GM18517 (cell line): ENCODE measurements around the gene CHMP4B.
"Not testable (repeated sequence)": the region's sequence is repeated elsewhere in the genome, so short reads cannot be mapped to it uniquely, and the experiment has no call there.

Source experiments
- ATAC-seq: cut with Tn5 transposase; IDR thresholded peaks from one replicate; pipeline ENCODE4 v1.9.1; 2021; ENCODE audit warnings: mild to moderate bottlenecking, moderate library complexity; ENCODE audit not compliant: unreplicated experiment

The CHMP4B gene

DNA sequence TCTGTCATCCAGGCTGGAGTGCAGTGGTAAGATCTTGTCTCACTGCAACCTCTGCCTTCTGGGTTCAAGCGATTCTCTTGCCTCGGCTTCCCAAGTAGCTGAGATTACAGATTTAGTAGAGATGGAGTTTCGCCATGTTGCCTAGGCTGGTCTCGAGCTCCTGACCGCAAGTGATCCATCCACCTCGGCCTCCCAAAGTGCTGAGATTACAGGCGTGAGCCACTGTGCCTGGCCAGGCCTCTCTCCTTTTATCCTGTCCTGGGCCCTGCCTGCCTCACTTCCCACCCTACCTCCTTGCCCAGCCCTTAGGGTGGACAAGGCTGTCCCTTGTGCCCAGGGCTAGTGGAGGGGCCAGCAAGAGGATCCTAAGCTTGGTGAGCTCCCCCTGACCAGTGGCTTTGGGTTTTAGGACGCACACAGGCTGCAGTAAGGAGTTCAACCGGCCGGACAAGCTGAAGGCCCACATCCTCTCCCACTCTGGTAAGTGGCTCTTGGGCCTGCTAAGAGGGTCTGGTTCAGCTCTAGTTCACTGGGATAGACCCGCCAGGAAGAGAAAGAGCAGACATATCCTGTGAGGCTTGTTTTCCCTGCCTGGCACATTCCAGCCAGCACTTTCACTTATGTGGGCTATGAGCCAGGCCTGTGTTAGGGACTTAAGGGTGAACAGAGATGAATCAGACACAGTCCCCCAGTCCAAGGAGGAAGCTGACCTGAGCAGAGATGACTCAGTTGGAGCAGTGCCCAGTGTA lies 21.9 kb upstream of the CHMP4B start:
- no peak for ATAC-seq

DNA sequence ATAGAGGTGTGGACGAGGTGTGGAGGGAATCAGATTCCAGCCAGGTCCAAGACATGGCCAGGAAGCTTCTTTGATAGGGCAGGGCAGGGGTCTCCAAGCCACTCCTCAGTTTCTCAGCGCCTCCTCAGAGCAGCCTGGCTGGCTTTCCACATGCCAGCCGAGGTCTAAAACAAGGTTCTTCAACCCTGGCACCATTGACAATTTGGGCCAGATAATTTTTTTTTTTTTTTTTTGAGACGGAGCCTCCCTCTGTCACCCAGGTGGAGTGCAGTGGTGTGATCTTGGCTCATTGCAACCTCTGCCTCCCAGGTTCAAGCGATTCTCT lies 21.3 kb upstream of the CHMP4B start:
- no peak for ATAC-seq

DNA sequence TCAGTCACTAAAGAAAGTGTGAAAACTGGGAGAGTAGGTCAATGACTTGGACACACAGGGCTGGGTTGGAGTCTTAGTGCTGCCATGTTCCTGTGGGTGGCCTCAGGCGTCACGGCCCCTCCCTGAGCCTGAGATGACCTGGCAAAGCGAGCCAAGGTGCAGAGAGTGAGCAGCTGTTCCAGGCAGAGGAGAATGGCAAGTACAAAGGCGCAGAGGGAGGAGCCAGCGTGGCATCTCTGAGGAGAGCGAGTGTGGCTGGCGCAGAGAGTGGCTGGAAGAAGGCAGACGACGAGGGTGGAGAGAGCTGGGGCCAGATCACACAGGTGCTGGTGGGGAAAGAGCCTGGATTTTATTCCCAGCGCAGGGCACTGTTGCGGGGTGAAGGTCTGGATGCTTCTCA lies 20.6 kb upstream of the CHMP4B start:
- ATAC-seq: no peak

DNA sequence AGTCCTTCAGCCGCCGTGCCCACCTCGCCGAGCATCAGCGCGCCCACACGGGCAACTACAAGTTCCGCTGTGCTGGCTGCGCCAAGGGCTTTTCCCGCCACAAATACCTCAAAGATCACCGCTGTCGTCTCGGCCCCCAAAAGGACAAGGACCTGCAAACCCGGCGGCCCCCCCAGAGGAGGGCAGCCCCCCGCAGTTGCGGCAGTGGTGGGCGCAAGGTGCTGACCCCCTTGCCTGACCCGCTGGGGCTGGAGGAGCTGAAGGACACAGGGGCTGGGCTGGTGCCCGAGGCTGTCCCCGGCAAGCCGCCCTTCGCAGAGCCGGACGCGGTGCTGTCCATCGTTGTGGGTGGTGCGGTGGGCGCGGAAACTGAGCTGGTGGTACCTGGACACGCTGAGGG lies 20.1 kb upstream of the CHMP4B start:
- ATAC-seq: no peak

DNA sequence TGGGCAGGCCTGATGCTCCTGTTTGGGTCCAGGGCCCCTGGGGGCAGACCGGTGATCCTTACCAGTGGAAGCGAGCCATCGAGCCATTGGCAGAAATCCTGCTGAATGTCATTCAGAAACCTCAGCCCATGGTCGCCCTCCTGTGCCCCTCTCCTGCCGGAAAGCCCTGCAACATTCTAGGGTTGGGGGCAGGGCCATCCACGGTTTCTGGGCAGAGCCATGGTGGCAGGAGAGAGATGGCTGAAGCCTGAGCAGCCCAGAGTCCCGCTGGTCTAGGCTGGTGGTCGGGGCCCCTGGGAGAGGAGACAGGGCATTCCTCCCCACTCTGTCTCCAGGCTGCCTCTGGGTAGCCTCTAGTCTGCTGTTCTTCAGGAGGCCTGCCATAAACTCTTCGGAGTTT lies 19.6 kb upstream of the CHMP4B start:
- ATAC-seq: no peak

DNA sequence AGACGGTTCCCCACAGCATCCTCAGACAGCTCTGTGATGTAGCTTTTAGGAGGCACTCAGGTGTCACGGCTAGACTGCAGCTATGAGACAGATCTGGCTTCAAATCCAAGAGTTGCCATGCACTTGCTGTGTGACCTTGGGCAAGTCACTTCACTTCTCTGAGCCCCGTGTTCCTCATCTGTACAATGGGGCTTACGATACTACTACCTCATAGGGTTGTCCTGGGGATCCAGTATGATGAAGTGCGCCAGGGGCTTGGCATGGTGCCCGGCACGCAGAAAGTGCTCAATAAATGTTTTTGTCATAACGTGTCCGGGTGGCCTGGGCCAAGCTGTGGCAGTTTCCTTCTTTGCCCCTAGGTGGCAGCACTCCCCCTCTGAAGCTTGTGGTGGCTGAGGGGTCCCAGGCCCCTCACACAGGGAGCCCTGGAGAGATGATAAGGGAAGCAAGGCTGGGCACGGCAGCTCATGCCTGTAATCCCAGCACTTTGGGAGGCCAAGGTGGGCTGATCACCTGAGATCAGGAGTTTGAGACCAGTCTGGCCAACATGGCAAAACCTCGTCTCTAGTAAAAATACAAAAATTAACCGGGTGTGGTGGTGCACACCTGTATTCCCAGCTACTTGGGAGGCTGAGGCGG lies 19.1 kb upstream of the CHMP4B start:
- ATAC-seq: no peak

DNA sequence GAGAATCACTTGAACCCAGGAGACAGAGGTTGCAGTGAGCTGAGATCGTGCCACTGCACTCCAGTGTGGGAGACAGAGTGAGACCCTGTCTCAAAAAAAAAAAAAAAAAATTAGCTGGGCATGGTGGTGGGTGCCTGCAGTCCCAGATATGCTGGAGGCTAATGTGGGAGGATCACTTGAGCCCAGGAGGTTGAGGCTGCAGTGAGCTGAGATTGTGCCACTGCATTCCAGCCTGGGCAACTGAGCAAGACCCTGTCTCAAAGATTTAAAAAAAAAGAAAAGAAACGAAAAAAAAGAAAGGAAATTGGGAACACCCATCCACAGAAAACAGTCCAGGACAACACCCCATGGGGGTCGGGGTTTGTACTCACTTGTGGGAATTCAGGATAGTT lies 18.6 kb upstream of the CHMP4B start:
- ATAC-seq: not testable (repeated sequence)

DNA sequence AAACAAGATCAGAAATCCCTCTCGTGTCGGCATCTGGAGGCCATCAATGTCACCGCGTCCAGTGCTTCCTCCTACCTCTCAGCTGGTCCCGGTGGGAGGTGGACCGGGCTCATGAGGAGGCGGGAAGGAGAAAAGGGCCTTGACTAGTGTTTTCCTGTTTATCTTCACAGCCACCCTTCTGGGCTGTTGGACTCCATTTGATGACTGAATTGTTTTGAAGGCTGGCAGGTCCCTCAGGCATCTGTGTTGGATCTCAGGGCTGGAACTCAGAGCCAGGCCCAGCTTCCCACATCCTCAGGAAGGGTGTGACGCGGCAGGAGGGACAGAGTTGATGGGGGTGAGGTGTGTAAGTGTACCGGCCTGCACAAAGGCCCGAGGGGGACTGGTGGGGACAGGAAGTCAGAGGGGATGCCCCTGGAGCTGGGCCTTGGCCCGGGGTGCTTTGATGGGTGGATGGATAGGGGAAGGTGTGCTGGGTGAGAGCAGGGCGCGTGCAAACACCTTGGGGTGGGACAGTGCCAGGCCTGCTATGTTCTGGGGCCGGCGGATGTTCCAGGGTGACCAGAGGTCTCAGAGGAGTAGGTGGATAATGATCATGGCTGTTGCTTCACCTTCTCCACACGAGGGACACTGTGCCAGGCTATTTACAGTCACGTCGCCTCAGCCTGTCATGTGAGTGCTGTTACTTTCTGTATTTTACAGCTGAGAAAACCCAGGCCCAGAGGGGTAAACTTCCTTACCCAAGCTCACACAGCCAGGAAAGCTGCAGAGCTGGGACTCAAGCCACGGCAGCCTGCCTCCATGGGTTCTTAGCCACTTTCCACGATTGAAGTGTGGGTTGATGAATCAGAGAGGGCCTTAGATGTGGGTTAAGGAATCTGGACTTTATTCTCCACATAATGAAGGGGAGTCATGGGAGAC lies 17.9 kb upstream of the CHMP4B start:
- ATAC-seq: no peak

DNA sequence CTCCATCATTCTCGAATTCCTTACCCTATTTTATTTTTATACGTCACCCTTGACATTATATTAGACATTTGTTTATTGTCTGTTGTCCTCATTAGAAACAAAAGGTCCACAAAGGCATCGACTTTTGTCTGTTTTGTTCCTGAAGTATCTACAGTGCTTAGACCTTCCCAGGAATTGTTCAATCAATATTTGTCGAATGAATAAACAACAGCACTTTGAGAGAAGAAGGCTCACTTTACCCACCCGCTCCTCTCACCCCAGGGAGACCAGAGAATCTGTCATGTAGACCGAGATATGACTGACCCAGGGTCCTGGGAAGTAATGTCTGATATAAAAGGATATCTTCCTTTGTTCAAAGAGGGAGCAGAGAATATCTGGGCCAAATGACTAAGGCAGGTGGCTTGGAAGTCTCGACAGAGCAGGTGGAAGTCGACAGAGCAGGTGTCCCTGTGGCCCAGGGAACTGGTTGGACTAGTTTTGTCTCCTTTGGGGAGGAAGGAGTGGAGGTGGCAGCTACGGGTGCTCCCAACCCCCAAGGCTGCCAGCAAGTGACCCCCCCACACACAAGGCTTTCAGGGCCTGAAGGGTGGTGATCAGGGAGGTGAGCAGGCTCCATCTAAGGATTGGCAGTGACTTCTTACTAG lies 14.8 kb upstream of the CHMP4B start:
- no peak for ATAC-seq

DNA sequence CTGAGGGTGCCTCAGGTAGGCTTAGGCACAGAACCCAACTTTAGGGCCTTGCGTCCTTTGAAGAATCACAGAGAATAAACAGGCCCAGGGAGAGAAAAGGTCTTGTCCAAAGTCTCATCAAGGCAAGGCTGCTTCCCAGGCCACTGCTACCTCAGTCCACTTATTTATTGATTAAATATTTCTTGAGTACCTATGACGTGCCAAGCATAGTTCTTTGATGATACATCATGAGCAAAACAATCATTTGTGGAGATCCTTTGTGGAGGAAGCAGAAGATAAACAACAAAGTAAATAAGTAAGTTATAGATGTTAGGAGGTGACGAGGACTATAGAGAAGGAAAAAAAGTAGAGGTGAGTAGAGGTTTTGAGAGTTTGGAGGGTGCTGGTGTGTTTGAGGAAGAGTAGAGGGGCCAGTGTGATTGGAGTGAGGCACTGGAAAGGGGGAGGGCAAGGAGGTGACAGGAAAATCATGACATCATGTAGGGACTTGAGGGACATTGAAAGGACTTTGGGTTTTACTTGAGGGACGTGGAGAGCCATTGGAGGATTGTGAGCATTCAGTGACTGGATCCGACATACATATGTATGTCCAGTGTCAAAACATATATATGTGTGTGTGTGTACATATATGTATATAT lies 14.1 kb upstream of the CHMP4B start:
- ATAC-seq: no peak

DNA sequence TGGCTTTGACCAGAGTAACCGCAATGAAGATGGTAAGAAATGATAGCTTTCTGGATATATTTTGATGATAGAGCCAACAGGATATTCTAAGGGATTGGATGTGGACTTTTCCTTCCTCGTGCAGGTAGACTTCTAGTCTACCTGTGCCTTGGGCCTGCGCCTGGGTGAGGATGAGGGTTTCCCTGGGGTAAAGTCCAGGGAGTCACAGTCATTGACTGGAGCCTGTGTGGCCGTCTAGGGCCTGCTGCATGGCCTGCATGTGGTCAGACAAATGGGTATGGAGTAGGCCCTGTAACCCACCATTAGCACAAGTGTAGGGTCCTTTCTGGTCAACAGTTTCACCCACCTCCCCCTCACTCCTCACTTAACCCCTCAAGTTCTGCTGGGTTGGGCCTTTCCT lies 12.7 kb upstream of the CHMP4B start:
- ATAC-seq: no peak

DNA sequence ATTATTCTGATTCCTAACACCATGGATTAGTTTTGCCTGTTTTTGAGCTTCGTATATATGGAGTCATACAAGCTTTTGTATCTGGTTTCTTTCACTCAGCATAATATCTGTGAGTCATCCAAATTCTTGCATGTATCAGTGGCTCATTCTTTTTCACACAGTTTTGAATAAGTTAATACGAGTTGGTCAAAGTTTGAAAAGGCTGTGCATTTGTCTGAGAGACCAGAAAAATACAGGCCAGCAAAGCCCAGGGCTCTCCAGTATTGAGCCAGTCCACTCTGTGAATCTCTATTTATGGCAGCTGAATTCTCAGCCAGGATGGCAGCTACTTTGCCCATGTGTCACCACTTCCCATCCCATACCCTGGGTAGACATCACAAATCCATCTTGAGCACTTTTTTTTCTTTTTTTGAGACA lies 7.2 kb upstream of the CHMP4B start:
- no peak for ATAC-seq

DNA sequence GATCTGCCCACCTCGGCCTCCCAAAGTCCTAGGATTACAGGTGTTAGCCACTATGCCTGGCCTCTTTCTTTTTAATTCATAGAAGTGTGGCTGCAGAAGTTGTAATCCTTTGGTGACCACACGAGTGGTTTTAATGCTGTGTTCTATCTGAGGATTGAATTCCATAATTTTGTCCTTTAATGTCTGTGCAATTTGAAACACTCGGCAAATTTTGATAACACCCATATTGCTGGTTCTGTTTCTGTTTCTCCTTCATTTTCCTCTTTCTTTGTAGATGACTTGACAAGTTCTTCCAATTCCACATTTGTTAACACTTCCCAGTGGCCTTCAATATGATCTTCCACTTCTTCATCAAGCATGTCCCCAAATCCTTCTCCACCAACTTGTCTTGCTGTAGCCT lies 2.8 kb upstream of the CHMP4B start:
- ATAC-seq: no peak

DNA sequence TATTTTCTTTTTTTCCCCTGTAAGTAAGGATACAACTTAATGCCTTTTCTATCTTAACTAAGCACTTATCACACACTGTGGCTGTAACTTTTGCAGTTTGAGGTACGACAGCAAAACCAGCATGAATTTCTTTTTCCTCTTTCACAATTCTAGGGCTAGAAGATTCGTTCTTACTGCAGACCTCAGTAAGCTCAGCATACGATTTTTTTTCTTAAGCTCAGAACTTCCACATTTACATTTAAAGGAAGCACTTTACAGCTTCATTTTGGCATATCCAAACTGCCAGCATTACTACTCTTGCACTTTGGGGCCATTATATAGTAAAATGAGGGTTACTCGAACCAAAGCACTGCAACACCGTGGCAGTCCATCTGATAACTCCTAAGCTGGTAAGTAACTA lies 889 bp upstream of the CHMP4B start:
- no peak for ATAC-seq

DNA sequence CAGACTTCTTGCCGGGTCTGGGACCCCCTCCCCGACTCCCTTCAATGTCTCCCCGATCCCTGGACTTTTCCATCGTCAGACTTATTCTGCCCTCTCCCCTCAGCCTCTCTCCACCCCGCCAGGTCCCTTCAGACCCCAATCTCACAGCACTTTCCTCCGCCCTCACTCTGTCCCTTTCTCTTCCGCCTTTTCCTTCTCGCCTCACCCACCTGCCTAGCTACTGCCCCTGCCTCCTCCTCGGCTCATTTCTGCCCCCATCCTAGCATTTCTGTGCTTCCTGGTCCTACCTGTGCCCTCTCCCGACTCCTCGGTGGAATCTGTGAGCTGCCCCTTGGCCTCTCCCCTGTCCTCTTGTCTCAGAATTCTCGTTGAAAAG lies 616 bp downstream of the CHMP4B start:
- no peak for ATAC-seq

DNA sequence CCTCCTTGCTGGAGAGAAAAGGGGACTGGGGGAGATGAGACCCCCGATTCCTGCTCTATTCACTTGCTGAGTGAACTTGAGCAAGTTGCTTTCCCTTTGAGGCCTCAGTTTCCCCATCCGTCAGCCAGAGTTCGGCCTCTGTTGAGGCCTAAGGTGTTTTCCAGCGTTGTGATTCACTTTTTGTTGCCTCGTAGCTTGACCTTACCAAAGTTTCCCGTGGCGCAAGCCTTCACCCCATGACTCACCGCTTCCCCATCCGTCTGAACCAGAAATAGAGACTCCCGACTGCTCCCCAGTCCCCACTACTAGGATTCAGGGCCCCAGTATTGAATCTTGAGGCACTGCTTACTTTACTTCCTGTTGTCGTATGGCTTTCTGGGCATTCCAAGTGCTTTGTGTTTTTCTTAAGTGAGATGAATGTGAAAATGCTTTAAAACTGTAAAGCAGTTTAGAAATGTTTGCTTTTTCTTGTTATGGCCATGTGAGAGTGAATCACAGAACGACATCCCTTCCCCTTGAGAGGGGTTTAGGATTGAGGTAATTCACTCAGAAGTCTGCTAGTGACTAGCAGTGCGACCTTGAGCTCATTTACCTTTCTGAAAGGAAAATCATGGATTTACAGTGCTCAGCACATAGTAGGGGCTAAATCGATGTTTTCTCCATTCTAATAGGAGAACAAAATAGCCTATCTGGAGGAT lies 1.2 kb downstream of the CHMP4B start:
- ATAC-seq: no peak

DNA sequence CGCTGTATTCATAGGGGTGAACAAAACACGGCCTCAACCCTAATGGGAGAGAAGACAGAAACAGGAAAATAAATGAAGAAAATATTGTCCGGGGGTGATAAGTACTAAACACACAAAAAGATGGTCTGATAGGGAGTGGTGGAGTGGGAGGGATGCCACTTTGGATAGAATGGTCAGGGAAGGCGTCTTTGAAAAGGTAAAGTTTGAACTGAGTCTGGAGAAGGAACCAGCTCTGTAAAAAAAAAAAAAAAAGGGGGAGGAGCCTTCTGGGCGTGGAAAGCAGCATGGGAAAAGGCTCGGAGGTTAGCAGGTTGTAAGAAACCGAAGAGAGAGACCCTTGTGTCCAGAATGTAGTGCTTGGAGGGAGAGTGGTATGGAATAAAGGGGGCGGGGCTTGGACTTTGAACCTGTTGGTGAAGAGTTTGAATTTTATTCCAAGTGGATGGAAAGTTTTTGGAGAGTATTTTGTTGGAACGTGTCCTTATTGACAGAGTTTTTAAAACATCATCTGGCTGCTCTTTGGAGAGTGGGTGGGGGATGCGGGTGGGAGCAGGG lies 1.8 kb downstream of the CHMP4B start:
- ATAC-seq: no peak

DNA sequence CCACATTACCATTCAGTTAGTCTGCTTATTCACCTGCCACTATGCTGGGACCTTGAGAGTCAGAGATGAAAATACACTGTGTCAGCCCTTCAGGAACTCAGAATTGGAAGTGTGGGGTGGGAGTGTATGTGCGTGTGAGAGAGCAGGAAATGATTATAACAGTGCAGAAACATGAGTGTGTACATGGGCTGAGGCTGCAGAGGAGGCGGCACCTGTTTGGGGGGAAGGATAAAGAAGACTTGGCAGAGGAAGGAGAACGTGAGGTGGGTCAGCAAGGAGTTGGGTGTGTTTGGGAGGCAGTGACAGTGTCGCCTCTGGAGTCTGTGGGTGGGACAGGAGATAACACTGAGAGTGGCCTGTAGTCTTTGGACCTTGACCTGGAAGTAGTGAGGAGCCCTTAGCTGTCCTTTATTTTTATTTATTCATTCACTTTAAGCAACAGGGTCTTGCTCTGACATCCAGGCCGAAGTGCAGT lies 3.1 kb downstream of the CHMP4B start:
- no peak for ATAC-seq

DNA sequence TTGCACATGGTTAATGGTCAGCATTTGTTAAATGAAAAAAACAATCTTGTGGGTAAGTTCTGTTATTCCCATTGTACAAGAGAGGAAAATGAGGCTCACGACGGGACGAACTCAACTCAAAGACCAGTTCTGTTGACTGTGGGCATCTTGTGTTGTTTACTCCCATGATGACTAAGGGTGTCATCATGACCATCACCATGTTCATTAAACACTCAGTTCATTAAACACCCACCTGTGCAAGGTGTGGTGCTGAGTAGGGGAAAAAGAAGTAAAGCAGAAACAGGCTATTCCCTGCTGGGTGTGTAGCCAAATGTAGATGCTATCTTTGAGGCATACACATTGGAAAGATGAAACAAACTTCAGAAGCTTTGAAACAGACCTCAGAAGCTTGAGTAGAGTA lies 4.5 kb downstream of the CHMP4B start:
- no peak for ATAC-seq

DNA sequence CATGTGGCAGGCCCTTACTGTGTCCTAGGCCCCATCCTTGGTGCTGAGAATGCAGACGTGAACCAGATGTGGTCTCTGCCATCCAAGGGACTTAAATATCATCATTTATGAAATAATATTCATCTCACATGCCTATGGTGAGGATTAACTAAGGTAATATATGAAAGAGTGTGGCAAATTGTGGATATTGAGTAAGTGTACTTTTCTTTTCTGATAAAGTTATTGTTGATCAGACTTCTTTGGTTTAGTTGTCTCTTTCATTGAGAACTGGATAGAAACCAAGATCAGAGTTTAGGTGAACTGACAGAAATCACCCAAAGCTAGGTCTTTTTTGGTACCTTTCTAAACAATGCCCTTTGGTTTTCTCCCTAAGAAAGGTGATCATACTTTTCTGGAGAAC lies 5.0 kb downstream of the CHMP4B start:
- no peak for ATAC-seq
